MCF 10A (cell line): ENCODE data around the gene CBX7. TPM values are rescaled to one million over a fixed set of nuclear protein-coding genes. Genes with fewer than 3 reads are reported as not detected.

Source experiments
- BruUV-seq: library from RNA; stranded (reverse); fragments of 400-500 nt; replicated peaks from 2 replicates; lab custom pipeline; 2021; lab: Mats Ljungman, UMichigan
- CTCF ChIA-PET: fragments of 300-600 bp; sonication (Branson Sonifier 250); formaldehyde crosslinking; extraction: SDS; loops from one replicate; lab custom pipeline; 2021; ENCODE audit warnings: antibody characterized with exemption, inconsistent platforms; lab: Yijun Ruan, JAX
- POLR2A ChIA-PET: fragments of 300-600, 350-650 bp; sonication (Branson Sonifier 250); formaldehyde crosslinking; extraction: SDS; loops from one replicate; lab custom pipeline; 2020; ENCODE audit warnings: antibody characterized with exemption, inconsistent platforms; lab: Yijun Ruan, JAX
- DNase-seq: peaks from one replicate; pipeline ENCODE4 v3.0.0-alpha.2; 2018; ENCODE audit not compliant: unreplicated experiment
- H3K27ac Mint-ChIP-seq: one replicate; pipeline ENCODE4 v1.8.0; 2022; ENCODE audit warnings: mild to moderate bottlenecking, low read depth, mixed read lengths; ENCODE audit not compliant: unreplicated experiment
- H3K27me3 Mint-ChIP-seq: one replicate; pipeline ENCODE4 v1.8.0; 2022; ENCODE audit warnings: mixed read lengths; ENCODE audit not compliant: insufficient read depth, unreplicated experiment
- H3K36me3 Mint-ChIP-seq: one replicate; pipeline ENCODE4 v1.8.0; 2022; ENCODE audit warnings: mild to moderate bottlenecking, moderate library complexity, mixed read lengths; ENCODE audit not compliant: insufficient read depth, unreplicated experiment
- H3K4me1 Mint-ChIP-seq: one replicate; pipeline ENCODE4 v1.8.0; 2022; ENCODE audit warnings: mixed read lengths; ENCODE audit not compliant: insufficient read depth, unreplicated experiment
- H3K4me3 Mint-ChIP-seq: one replicate; pipeline ENCODE4 v1.8.0; 2022; ENCODE audit warnings: mild to moderate bottlenecking, moderate library complexity, mixed read lengths; ENCODE audit not compliant: unreplicated experiment
- H3K9me3 Mint-ChIP-seq: one replicate; pipeline ENCODE4 v1.8.0; 2022; ENCODE audit warnings: mixed read lengths; ENCODE audit not compliant: unreplicated experiment
- CTCF ChIP-seq: fragments of 200-600 bp; IDR thresholded peaks from one replicate; pipeline ENCODE4 v1.8.0; 2022; ENCODE audit warnings: antibody characterized with exemption, mild to moderate bottlenecking; ENCODE audit not compliant: unreplicated experiment
- intact Hi-C: fragments of 100-400 bp; cut with micrococcal nuclease; formaldehyde crosslinking; loops from 2 replicates; pipeline ENCODE4 v1.14.1; 2022
- total RNA-seq: library from RNA; stranded (reverse); gene quantifications from 2 replicates; pipeline ENCODE4 v1.2.3, GENCODE V29; 2022

The CBX7 gene
- total RNA-seq, 1 experiment from 2014 or later = 5.3 TPM

GRCh38 chr22:39132871-39133524, 19.5 kb downstream of the CBX7 start:
- Mint-ChIP-seq H3K27ac (no peak overlapping the region), H3K4me3 (no peak overlapping the region), H3K36me3 (peaks cover 5% of the 10 kb centered on the region), H3K4me1 (peaks cover 6% of the 10 kb centered on the region), H3K27me3 (no peaks in the 10 kb centered on the region), H3K9me3 (no peaks in the 10 kb centered on the region)
- CTCF ChIA-PET = interaction anchor here (0.8 to 1.1 kb wide), 2 partner anchors 13 to 211 kb away, joined by 3 read pairs; no protein-coding TSS in a partner anchor
- TF ChIP-seq CTCF = no peak
- POLR2A ChIA-PET = no interaction called here
- intact Hi-C loops = no loop called here
- no peak for DNase-seq
- BruUV-seq = no TSS peak

GRCh38 chr22:39132281-39132680, 20.2 kb downstream of the CBX7 start:
- ChIA-PET POLR2A (no interaction called here), CTCF (no interaction called here)
- no TSS peak for BruUV-seq
- Mint-ChIP-seq H3K27ac (no peak overlapping the region), H3K9me3 (no peaks in the 10 kb centered on the region), H3K4me3 (no peak overlapping the region), H3K4me1 (peaks cover 6% of the 10 kb centered on the region), H3K36me3 (peaks cover 5% of the 10 kb centered on the region), H3K27me3 (no peaks in the 10 kb centered on the region)
- intact Hi-C loops = no loop called here
- TF ChIP-seq CTCF = no peak
- no peak for DNase-seq

- ChIA-PET POLR2A (no interaction called here), CTCF (interaction anchor here (0.6 to 1.3 kb wide), 4 partner anchors 23 to 365 kb away, joined by 3 to 8 read pairs (median 3); no protein-coding TSS in a partner anchor)
- H3K36me3 Mint-ChIP-seq = peaks cover 5% of the 10 kb centered on the region
- no peak for TF ChIP-seq CTCF
- H3K27me3 Mint-ChIP-seq = no peaks in the 10 kb centered on the region
- no peak overlapping the region for H3K27ac Mint-ChIP-seq
- no TSS peak for BruUV-seq
- DNase-seq = no peak
- peaks cover 6% of the 10 kb centered on the region for H3K4me1 Mint-ChIP-seq
- intact Hi-C loops = no loop called here
- no peak overlapping the region for H3K4me3 Mint-ChIP-seq
- H3K9me3 Mint-ChIP-seq = no peaks in the 10 kb centered on the region
Measured at GRCh38 chr22:39130892-39131855, 21.3 kb downstream of the CBX7 start.

- no peak for DNase-seq
- H3K9me3 Mint-ChIP-seq = no peaks in the 10 kb centered on the region
- CTCF ChIA-PET = interaction anchor here (0.7 to 1.3 kb wide), 3 partner anchors 22 to 364 kb away, joined by 3 to 8 read pairs (median 3); no protein-coding TSS in a partner anchor
- no peak overlapping the region for H3K4me3 Mint-ChIP-seq
- intact Hi-C loops = no loop called here
- no peak for TF ChIP-seq CTCF
- H3K4me1 Mint-ChIP-seq = peaks cover 5% of the 10 kb centered on the region
- POLR2A ChIA-PET = interaction anchor here (0.9 kb wide), 1 partner anchor 186 kb away, joined by 3 read pairs; no protein-coding TSS in a partner anchor
- BruUV-seq = no TSS peak
- no peaks in the 10 kb centered on the region for H3K27me3 Mint-ChIP-seq
- peaks cover 5% of the 10 kb centered on the region for H3K36me3 Mint-ChIP-seq
- no peak overlapping the region for H3K27ac Mint-ChIP-seq
Measured at GRCh38 chr22:39130152-39130704, 22.3 kb downstream of the CBX7 start.
